Left ventricle myocardium inferior (tissue), 1 donor: ENCODE measurements around the gene HDAC4. TPM values are rescaled to one million over a fixed set of nuclear protein-coding genes. Genes with fewer than 3 reads are reported as not detected.

Experiments
- DNase-seq: peaks from one replicate; pipeline ENCODE4 v3.0.0-alpha.2; 2020
- H3K27ac ChIP-seq: fragments of 200-600 bp; replicated peaks from 2 replicates; pipeline ENCODE4 v1.8.0; 2021
- H3K27me3 ChIP-seq: fragments of 200-600 bp; 2 replicates; pipeline ENCODE4 v1.8.0; 2021; ENCODE audit warnings: low read depth
- H3K36me3 ChIP-seq: fragments of 200-600 bp; 2 replicates; pipeline ENCODE4 v1.8.0; 2021
- H3K4me1 ChIP-seq: fragments of 200-600 bp; 2 replicates; pipeline ENCODE4 v1.8.0; 2021
- H3K4me3 ChIP-seq: fragments of 200-600 bp; 2 replicates; pipeline ENCODE4 v1.8.0; 2021; ENCODE audit warnings: mild to moderate bottlenecking, moderate library complexity
- H3K9me3 ChIP-seq: fragments of 200-600 bp; replicated peaks from 2 replicates; pipeline ENCODE4 v1.8.0; 2021
- intact Hi-C: fragments of 100-400 bp; cut with micrococcal nuclease; formaldehyde crosslinking; loops from one replicate; pipeline ENCODE4 v1.11.0; 2022
- total RNA-seq: library from RNA; stranded (reverse); fragmentation: NEBNext Ultra II Directional; extraction: Animal tissue kit (Norgen Biotek cat#: 25700); gene quantifications from one replicate; pipeline ENCODE4 v1.2.1, GENCODE V29; 2021
- TF ChIP-seq, protein P1 (sequence below): fragments of 200-600 bp; IDR thresholded peaks from 2 replicates; pipeline ENCODE4 v1.8.0; 2021; ENCODE audit warnings: antibody characterized with exemption, mild to moderate bottlenecking, borderline replicate concordance
- donor health status: DM: no; HTN: yes; CAD: no; lungs with severe emphysema.

Gene HDAC4
- total RNA-seq, 1 donor from 2014 or later, result 23.9 TPM

DNA sequence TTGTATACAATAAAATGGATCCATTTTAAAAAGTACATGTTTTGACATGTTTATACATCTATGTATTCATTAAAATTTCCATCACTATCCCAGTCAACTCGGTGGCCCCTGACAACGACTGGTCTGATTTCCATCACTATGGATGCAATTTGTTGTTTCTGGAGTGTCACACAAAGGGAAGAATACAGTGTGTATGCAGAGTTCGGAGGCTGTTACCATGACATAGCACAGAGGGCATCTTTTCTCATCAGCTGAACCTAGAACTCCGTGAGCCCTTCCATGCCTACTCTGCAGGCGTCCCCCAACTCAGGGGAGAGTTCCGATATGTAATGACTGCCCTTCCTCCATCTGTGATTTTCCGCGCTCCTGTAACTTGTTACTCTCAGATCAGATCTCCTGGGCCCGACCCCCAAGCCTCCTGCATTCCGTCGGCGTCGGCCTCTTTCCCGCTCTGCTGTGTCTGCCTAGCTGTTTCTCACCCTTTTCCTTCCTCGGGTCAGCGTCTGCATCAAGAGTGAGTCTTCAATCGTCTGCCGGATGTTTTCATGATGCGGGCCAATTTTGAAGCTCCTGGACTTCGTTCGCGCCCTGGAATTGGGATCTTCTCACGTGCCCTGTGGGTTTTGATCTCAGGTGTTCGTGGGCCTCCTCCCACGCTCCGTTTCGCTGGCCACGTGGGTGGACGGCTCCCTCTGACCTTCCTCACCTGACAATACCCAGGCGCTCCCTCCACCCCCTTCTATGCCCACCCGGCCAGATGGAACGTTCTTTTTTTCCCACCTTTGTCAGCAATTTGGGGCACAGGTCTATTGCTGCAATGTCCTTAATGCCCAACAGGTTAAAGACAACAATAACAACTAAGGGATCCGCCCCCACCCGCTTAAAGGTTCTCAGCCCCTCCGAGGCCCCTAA is 391.9 kb downstream of the HDAC4 start:
- no peaks in the 10 kb centered on the region for H3K4me1 ChIP-seq
- no peaks in the 10 kb centered on the region for H3K36me3 ChIP-seq
- DNase-seq, result no peak
- intact Hi-C loops, result no loop called here
- no peak overlapping the region for H3K27ac ChIP-seq
- H3K9me3 ChIP-seq, result no peaks in the 10 kb centered on the region
- peaks cover 95% of the 10 kb centered on the region for H3K27me3 ChIP-seq
- no peak overlapping the region for H3K4me3 ChIP-seq
- TF ChIP-seq, protein P1, sequence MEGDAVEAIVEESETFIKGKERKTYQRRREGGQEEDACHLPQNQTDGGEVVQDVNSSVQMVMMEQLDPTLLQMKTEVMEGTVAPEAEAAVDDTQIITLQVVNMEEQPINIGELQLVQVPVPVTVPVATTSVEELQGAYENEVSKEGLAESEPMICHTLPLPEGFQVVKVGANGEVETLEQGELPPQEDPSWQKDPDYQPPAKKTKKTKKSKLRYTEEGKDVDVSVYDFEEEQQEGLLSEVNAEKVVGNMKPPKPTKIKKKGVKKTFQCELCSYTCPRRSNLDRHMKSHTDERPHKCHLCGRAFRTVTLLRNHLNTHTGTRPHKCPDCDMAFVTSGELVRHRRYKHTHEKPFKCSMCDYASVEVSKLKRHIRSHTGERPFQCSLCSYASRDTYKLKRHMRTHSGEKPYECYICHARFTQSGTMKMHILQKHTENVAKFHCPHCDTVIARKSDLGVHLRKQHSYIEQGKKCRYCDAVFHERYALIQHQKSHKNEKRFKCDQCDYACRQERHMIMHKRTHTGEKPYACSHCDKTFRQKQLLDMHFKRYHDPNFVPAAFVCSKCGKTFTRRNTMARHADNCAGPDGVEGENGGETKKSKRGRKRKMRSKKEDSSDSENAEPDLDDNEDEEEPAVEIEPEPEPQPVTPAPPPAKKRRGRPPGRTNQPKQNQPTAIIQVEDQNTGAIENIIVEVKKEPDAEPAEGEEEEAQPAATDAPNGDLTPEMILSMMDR, result no peak

DNA sequence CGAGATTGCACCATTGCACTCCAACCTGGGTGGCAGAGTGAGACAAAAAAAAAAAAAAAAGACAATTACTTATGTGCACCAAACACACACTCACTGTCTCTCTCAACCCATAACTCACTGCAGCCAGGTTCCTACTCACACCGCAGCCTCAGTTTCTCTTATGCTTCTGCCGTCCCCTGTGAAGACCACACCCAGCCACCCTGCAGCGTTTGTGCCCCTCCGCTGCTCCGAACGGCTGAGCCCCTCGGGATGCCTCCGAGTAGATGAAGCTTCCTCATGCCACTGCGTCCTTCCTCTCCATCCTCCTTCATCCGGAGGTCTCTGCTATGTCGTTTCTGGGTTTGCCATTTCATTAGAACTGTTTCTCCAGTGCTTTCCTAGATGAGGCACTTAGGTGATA is 392.8 kb downstream of the HDAC4 start:
- no peak for DNase-seq
- H3K4me1 ChIP-seq, result no peaks in the 10 kb centered on the region
- H3K4me3 ChIP-seq, result no peak overlapping the region
- H3K27ac ChIP-seq, result no peak overlapping the region
- intact Hi-C loops, result no loop called here
- TF ChIP-seq, protein P1, result no peak
- H3K9me3 ChIP-seq, result no peaks in the 10 kb centered on the region
- H3K27me3 ChIP-seq, result peaks cover 95% of the 10 kb centered on the region
- H3K36me3 ChIP-seq, result no peaks in the 10 kb centered on the region

DNA sequence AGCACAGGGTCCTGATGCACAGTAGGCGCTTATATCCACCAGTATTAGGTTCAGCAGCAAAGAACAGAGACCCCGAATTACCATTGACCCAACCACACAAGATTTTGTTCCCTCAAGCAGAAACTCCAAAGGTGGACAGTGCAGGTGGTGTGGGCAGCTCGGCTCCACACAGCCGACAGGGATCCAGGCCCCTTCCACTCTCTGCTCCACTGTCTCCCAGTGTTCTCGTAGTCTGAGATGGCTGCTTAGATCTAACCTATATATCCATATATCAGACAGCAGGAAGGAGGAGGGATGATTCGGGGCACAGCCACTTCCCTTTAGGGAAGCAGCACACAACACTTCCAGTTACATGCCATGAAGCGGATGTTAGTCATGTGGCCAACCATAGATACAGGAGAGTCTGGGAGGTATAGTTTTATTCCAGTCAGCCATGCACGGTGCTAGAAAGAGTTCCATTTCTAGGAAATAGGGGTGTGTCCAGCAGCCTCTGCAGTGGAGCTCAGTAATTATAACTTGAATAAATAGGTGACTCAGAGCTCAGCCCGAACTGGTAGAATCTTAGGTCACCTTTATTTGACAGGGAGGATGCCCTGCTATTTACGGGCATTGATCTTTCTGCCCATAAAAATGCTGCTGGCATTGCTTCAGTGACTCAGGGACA is 394.1 kb downstream of the HDAC4 start:
- no peak overlapping the region for H3K27ac ChIP-seq
- no peaks in the 10 kb centered on the region for H3K36me3 ChIP-seq
- H3K9me3 ChIP-seq, result peaks cover 6% of the 10 kb centered on the region
- peaks cover 91% of the 10 kb centered on the region for H3K27me3 ChIP-seq
- TF ChIP-seq, protein P1, result no peak
- no peaks in the 10 kb centered on the region for H3K4me1 ChIP-seq
- H3K4me3 ChIP-seq, result no peak overlapping the region
- intact Hi-C loops, result no loop called here
- no peak for DNase-seq

DNA sequence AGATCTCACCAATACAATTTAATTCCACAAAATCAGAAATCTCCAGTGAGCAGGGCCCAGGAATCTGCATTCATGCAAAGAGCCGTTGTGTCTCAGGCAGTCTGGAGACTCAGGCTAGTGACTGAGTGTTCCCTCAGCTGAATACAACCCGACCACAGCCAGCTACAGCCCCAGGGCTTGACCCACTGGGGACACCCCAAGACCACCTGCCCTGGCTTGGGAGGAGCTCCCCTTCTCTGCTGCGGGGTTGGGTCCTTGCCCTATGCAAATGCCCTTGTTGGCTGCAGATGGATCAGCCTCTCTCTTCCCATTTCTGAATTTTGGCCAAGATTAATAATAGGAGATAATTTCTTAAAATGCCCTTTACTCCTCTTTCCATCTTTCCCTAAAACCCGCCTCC is 395.2 kb downstream of the HDAC4 start:
- Histone ChIP-seq H3K9me3 (peaks cover 17% of the 10 kb centered on the region), H3K27ac (no peak overlapping the region), H3K4me3 (no peak overlapping the region), H3K4me1 (no peaks in the 10 kb centered on the region), H3K27me3 (peaks cover 79% of the 10 kb centered on the region), H3K36me3 (no peaks in the 10 kb centered on the region)
- DNase-seq, result no peak
- intact Hi-C loops, result no loop called here
- TF ChIP-seq, protein P1, result no peak

DNA sequence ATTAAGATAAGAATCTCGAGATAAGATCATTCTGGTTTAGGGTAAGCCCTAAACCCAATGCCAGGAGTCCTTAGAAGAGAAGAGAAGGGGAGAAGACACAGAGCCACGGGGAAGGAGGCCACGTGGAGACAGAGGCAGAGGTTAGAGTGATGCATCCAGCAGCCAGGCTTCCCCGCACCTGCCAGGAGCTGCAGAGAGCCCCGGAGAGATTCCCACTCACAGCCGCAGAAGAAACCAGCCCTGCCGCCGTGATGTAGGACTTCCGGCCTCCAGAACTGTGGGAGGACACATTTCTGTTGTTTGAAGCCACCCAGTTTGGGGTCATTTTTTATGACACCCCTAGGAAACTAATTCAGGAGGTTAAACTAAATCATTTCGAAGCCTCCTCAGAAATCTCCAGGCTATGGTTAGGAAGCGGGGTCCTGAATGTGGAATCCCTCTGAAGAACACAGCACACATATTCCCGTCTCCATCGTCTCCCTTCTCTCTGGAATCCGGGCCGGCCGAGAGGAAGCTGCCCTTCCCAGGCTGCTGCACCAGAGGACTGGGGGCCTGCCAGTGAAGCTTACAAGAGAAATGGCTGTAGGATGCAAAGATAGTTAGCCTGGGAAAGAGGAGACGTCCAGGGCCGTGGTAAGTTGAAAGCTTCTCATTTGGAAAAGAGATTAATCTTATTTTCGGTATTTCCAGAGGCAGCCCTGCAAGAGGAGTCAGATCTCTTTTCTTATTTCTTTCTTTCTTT is 396.4 kb downstream of the HDAC4 start:
- no peak for DNase-seq
- intact Hi-C loops, result no loop called here
- no peaks in the 10 kb centered on the region for H3K36me3 ChIP-seq

More for the DNA sequence above, 396.4 kb downstream of the HDAC4 start:
- Histone ChIP-seq H3K9me3 (peaks cover 17% of the 10 kb centered on the region), H3K4me1 (no peaks in the 10 kb centered on the region), H3K27me3 (peaks cover 70% of the 10 kb centered on the region), H3K27ac (no peak overlapping the region), H3K4me3 (no peak overlapping the region)
- TF ChIP-seq, protein P1, result no peak
